Measurements from ENCODE around the gene PRSS36.
A peak's percentile ranks its signal among the peaks of the same experiment; 100 is the strongest.

PRSS36 gene

GRCh38 chr16:31099860-31100638 lies 49.8 kb downstream of the PRSS36 start:
- H3K4me3 ChIP-seq (ENCODE audit: low read length in 2 of 2): no peak overlapping the region
- no peak overlapping the region for H2BK15ac ChIP-seq (ENCODE audit: low read length)
- no peak overlapping the region for H2BK12ac ChIP-seq (ENCODE audit: low read length)
- H3K27ac ChIP-seq (replicated peaks; ENCODE audit: low read length): no peak overlapping the region
- no peak overlapping the region for H2AK5ac ChIP-seq (ENCODE audit: low read depth, low read length)
- H2BK5ac ChIP-seq (ENCODE audit: low read length): no peak overlapping the region
- no peak overlapping the region for H2AFZ ChIP-seq (ENCODE audit: low read length)
- no peaks in the 10 kb centered on the region for H3K36me3 ChIP-seq (replicated peaks in 1 of 2; ENCODE audit: control insufficient read depth in 2 of 2, insufficient read depth in 2 of 2, low read length in 2 of 2)
- no peak overlapping the region for H4K8ac ChIP-seq (ENCODE audit: low read depth, low read length)
- H3K4me1 ChIP-seq (ENCODE audit: control insufficient read depth in 2 of 2, insufficient read depth in 1 of 2, low read depth in 1 of 2, low read length in 2 of 2): no peaks in the 10 kb centered on the region
- H3K79me1 ChIP-seq (ENCODE audit: low read depth, low read length): no peaks in the 10 kb centered on the region
- H4K91ac ChIP-seq (ENCODE audit: low read depth, low read length, poor library complexity): no peak overlapping the region
- WGBS, 2 donors (ENCODE audit: extremely low coverage in 2 of 2, insufficient read length in 2 of 2, insufficient replicate concordance in 1 of 2): no CpG with 5 or more reads among the region's 4 CpGs
- no peak overlapping the region for H3K4ac ChIP-seq (ENCODE audit: low read length)
- no peak overlapping the region for H2BK120ac ChIP-seq (ENCODE audit: low read depth, low read length)
- peak overlapping the region; percentile 38 for H3K18ac ChIP-seq (ENCODE audit: low read length)
- peaks cover 0 to 4% of the 10 kb centered on the region in 2 donors for H3K9me3 ChIP-seq (replicated peaks in 1 of 2; ENCODE audit: control insufficient read depth in 2 of 2, insufficient read depth in 1 of 2, low read depth in 1 of 2, low read length in 2 of 2)
- H3K9ac ChIP-seq (ENCODE audit: low read depth, low read length, poor library complexity): peak overlapping the region; percentile 37
- no peak overlapping the region for H3K23ac ChIP-seq (ENCODE audit: low read depth, low read length, poor library complexity)
- DNase-seq (ENCODE audit: low spot score): no peak
- H3K14ac ChIP-seq (ENCODE audit: low read length): no peak overlapping the region
- H3K27me3 ChIP-seq (ENCODE audit: control insufficient read depth in 3 of 3, insufficient read depth in 3 of 3, low read depth in 1 of 3, low read length in 3 of 3): no peaks in the 10 kb centered on the region
- no peak overlapping the region for H3K4me2 ChIP-seq (ENCODE audit: insufficient read depth, low read length, poor library complexity, severe bottlenecking)

GRCh38 chr16:31094424-31095120 lies 55.3 kb downstream of the PRSS36 start, which contains the start of gene VKORC1:
Gene VKORC1, minus strand, starts transcription at chr16:31094797. Its CDS starts 68 bp downstream, at chr16:31094729.
- Histone ChIP-seq H2AK5ac (ENCODE audit: low read depth, low read length) (peak within 1 kb of the TSS; percentile 47), H3K4me2 (ENCODE audit: insufficient read depth, low read length, poor library complexity, severe bottlenecking) (peak within 1 kb of the TSS; percentile 99), H3K36me3 (replicated peaks in 1 of 2; ENCODE audit: control insufficient read depth in 2 of 2, insufficient read depth in 2 of 2, low read length in 2 of 2) (peaks cover 10 to 19% of the 10 kb centered on the region in 2 donors), H3K4ac (ENCODE audit: low read length) (no peak within 1 kb of the TSS), H4K8ac (ENCODE audit: low read depth, low read length) (no peak within 1 kb of the TSS), H3K27ac (replicated peaks; ENCODE audit: low read length) (peak within 1 kb of the TSS; percentile 83), H3K14ac (ENCODE audit: low read length) (peak within 1 kb of the TSS; percentile 76), H2BK15ac (ENCODE audit: low read length) (no peak within 1 kb of the TSS), H2AFZ (ENCODE audit: low read length) (peak within 1 kb of the TSS; percentile 95), H3K4me3 (ENCODE audit: low read length in 2 of 2) (peak within 1 kb of the TSS; percentile 78 to 87), H3K18ac (ENCODE audit: low read length) (peak within 1 kb of the TSS; percentile 95), H2BK12ac (ENCODE audit: low read length) (no peak within 1 kb of the TSS), H3K9ac (ENCODE audit: low read depth, low read length, poor library complexity) (peak within 1 kb of the TSS; percentile 98), H3K9me3 (replicated peaks in 1 of 2; ENCODE audit: control insufficient read depth in 2 of 2, insufficient read depth in 1 of 2, low read depth in 1 of 2, low read length in 2 of 2) (peaks cover 0 to 4% of the 10 kb centered on the region in 2 donors), H3K79me1 (ENCODE audit: low read depth, low read length) (peaks cover 5% of the 10 kb centered on the region), H3K4me1 (ENCODE audit: control insufficient read depth in 2 of 2, insufficient read depth in 1 of 2, low read depth in 1 of 2, low read length in 2 of 2) (peaks cover 0 to 6% of the 10 kb centered on the region in 2 donors), H3K23ac (ENCODE audit: low read depth, low read length, poor library complexity) (peak within 1 kb of the TSS; percentile 60), H4K91ac (ENCODE audit: low read depth, low read length, poor library complexity) (no peak within 1 kb of the TSS), H2BK120ac (ENCODE audit: low read depth, low read length) (no peak within 1 kb of the TSS), H3K27me3 (ENCODE audit: control insufficient read depth in 3 of 3, insufficient read depth in 3 of 3, low read depth in 1 of 3, low read length in 3 of 3) (no peaks in the 10 kb centered on the region), H2BK5ac (ENCODE audit: low read length) (peak within 1 kb of the TSS; percentile 56)
- WGBS, 2 donors (ENCODE audit: extremely low coverage in 2 of 2, insufficient read length in 2 of 2, insufficient replicate concordance in 1 of 2): no CpG with 5 or more reads among the region's 69 CpGs
- peak; percentile 96 for DNase-seq (ENCODE audit: low spot score)

GRCh38 chr16:31094088-31094423 lies 55.8 kb downstream of the PRSS36 start:
- no peak overlapping the region for H2BK12ac ChIP-seq (ENCODE audit: low read length)
- H3K9ac ChIP-seq (ENCODE audit: low read depth, low read length, poor library complexity): peak overlapping the region; percentile 98
- no CpG with 5 or more reads among the region's 20 CpGs for WGBS, 2 donors (ENCODE audit: extremely low coverage in 2 of 2, insufficient read length in 2 of 2, insufficient replicate concordance in 1 of 2)

More at GRCh38 chr16:31094088-31094423, 55.8 kb downstream of the PRSS36 start:
- H3K4ac ChIP-seq (ENCODE audit: low read length): no peak overlapping the region
- H3K23ac ChIP-seq (ENCODE audit: low read depth, low read length, poor library complexity): peak overlapping the region; percentile 60
- peak overlapping the region; percentile 95 for H3K18ac ChIP-seq (ENCODE audit: low read length)
- H3K36me3 ChIP-seq (replicated peaks in 1 of 2; ENCODE audit: control insufficient read depth in 2 of 2, insufficient read depth in 2 of 2, low read length in 2 of 2): peaks cover 13 to 21% of the 10 kb centered on the region in 2 donors
- no peak overlapping the region for H4K91ac ChIP-seq (ENCODE audit: low read depth, low read length, poor library complexity)
- peak overlapping the region; percentile 99 for H3K4me2 ChIP-seq (ENCODE audit: insufficient read depth, low read length, poor library complexity, severe bottlenecking)
- H3K9me3 ChIP-seq (replicated peaks in 1 of 2; ENCODE audit: control insufficient read depth in 2 of 2, insufficient read depth in 1 of 2, low read depth in 1 of 2, low read length in 2 of 2): peaks cover 0 to 6% of the 10 kb centered on the region in 2 donors
- peak overlapping the region; percentile 76 for H3K14ac ChIP-seq (ENCODE audit: low read length)
- no peak overlapping the region for H4K8ac ChIP-seq (ENCODE audit: low read depth, low read length)
- H3K4me3 ChIP-seq (ENCODE audit: low read length in 2 of 2): peak overlapping the region; percentile 78 to 87
- no peak overlapping the region for H2BK120ac ChIP-seq (ENCODE audit: low read depth, low read length)
- H2BK15ac ChIP-seq (ENCODE audit: low read length): no peak overlapping the region
- H2AK5ac ChIP-seq (ENCODE audit: low read depth, low read length): no peak overlapping the region
- H3K27me3 ChIP-seq (ENCODE audit: control insufficient read depth in 3 of 3, insufficient read depth in 3 of 3, low read depth in 1 of 3, low read length in 3 of 3): no peaks in the 10 kb centered on the region
- peaks cover 5% of the 10 kb centered on the region for H3K79me1 ChIP-seq (ENCODE audit: low read depth, low read length)
- H3K27ac ChIP-seq (replicated peaks; ENCODE audit: low read length): peak overlapping the region; percentile 83
- H2AFZ ChIP-seq (ENCODE audit: low read length): peak overlapping the region; percentile 95
- peaks cover 0 to 6% of the 10 kb centered on the region in 2 donors for H3K4me1 ChIP-seq (ENCODE audit: control insufficient read depth in 2 of 2, insufficient read depth in 1 of 2, low read depth in 1 of 2, low read length in 2 of 2)
- peak; percentile 20 for DNase-seq (ENCODE audit: low spot score)
- H2BK5ac ChIP-seq (ENCODE audit: low read length): peak overlapping the region; percentile 56
